CD4-positive, alpha-beta T cell treated with Interleukin-17A for 1 hour (primary cell): ENCODE results near the gene FRMD8.

Experiments
- DNase-seq: peaks from one replicate; pipeline ENCODE4 v3.0.0-alpha.2; 2020

FRMD8 gene

DNA sequence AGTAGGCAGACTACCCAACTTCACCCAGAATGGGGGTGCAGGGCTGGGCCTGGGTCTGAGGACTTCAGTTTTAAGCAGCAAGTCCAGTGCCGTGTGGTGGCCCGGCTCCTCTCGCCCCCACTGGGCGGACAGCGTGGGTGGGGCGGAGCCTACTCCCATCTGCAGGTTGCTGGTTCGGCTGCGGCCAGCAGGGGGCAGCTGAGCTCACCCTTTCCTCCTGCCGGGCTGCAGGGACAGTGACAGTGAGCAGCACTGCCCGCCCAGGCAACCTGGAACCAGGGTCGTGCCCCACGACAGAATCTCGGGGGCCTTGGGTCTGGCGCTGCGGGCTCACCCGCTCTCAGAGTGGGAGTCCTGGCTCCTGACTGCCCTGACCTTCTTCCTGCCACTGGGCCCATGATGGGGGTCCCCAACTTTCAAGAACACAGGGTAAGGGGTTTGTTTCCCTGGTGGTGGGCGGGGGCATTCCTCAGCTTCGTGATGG is 29.9 kb downstream of the FRMD8 start:
- peak; percentile 92 for DNase-seq

DNA sequence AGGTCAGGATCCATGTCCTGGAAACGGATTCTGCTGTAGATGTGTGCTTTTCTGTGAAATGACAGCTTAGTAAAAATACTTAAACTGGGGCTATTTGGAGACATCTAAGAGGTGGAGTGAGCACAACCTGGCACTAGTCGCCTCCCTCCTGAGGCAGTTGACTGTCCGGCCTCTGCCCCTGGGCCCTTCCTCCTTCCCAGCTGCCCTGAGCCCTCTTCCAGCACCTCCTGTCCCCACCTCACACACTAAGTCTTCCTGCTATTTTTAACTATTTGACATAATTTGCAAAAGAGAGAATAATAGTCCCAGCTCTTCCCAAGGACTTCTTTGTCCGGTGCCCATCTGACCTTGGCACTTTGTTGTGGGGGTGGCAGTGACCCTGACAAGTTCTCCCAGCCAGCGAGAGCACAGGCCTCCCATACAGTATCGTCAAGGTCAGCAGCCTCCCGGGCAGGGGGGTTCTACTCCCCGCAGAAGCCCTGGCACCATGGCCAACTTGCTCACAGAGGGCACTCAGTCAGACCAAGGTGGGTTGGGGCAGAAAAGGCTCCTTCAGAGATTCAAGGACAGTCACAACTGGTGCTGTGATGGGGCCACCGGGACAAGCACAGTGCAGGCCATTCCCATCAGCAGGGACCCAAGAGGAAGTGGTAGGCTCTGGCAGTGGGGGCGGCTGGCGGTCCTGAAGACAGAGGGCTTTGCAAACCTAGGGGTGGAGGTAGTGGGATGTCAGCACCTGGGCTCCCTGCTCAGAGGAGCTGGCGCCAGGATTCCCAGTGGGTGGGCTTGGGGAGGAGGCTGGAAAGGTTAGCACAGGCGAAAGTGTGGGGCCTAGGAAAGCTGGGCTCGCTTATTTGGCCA is 30.6 kb downstream of the FRMD8 start:
- peak; percentile 43 for DNase-seq

DNA sequence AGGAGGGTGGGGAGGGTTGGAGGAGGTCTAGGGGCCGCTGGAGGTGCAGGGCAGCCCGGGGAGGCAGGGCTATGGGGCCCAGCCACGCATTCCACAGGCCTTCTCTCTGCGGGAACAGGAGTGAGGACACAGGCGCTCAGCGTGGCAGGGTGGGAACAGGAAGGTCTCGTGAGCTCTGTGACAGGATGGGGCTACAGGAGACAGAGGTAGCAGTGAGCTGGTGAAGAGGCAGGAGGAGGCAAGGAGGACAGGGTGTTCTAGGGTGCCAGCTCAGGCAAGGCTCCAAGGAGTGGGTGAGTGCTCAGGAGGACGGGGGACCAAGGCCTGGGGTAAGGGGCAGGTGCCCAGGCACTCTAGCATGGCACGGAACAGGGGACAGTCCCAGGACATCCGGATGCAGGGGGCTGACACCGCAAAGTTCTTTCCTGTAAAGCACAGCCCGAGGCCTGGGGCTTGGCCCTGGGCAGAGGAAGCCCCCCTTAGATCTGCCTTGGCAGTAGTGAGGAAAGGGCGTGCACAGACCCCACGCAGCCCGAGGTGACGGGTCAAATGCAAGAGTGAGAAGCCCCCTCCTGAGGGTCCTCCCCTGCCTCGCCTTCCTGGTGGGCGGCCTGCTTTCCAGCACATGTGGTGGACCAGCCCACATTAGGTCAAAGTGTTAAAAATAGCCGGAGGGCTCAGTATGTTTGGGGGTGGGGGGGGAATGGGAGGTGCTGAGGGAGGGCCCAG is 31.4 kb downstream of the FRMD8 start:
- peak; percentile 54 for DNase-seq

DNA sequence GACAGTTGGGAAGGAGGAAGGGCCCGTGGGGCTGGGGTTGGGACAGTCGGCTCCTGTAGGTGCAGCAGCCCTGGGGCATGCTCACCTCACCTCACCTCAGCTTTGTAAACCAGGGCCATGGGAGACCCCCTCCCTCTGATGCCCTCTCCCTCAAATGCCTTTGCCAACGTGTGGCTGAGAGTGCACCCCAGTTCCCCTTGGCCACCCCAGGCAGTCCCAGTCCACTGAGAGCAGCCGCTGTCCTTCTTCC is 31.9 kb downstream of the FRMD8 start:
- DNase-seq, result no peak

DNA sequence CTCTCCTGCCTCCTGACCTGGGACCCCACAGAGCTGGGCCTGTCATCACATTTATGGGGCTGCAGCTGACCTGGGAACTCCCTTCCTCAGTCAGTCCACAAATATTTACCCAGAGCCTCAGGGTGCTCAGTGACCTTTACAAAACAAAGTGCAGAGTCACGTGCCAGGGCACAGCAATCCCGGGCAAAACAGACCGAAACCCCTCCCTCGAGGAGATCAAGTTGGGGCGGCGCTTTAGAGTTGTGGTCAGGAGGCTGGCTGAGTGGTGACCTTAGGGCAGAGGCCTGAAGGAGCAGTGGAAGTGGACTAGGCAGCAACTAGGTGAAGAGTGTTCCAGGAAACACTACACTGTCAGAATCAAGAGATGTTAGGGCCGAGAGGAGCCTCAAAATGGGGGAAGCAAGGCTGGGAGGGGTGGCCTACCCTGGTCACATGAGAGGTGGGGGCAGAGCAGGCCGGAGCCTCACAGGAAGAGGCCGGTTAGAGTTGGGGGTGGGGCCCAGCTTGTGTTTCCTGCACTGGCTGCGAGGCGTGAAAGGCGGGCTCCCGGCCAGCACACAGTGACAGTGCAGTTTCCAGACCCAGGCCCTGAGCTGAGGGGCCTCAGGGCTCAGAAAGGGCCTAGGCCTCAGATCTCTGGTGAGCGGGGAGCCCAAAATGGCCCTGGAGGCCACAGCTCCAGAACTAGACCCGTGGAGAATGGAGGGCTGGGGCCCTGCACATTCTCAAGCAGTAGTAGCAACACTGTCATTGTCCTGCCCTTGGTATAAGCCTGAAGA is 32.4 kb downstream of the FRMD8 start:
- DNase-seq, result peak; percentile 90

DNA sequence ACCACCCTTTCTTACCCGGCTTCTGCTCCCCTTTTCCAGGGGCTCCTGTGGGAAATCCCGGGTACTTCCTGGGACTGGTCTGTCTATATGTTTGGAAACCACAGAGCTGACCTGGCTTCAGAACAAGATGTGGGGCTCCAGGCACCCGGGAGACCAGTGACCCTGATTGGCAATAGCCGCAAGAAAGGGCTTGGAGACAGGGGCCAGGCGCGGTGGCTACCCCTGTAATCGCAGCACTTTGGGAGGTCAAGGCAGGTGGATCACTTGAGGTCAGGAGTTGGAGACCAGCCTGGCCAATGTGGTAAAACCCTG is 33.0 kb downstream of the FRMD8 start:
- no peak for DNase-seq

DNA sequence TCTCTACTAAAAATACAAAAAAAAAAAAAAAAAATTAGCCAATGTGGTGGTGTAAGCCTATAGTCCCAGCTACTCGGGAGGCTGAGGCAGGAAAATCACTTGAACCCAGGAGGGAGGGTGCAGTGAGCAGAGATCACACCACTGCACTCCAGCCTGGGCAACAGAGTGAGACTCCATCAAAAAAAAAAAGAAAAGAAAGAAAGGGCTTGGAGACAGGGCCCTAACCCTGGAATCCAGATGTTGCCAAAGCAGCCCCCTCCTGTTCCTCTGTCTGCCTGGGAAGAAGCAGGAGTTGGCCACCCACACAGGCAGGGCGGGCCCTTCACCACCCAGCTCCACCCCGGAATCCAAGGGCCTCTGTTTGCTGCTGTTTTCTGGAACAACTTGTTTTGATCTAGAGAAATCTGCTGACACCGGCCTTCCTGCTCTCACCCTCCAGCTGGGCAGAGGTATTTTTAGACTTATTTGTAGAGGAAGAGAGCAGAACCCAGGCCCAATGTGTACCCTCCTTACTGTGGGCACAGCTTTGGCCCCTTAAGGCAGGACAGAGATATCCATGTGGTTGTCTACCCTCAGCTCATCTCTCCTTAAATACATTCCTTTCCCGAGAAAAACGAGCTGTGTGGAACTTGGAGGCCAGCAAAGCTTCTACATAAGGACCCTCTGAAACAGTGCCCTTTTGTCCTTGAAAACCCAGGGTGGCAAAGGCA is 33.5 kb downstream of the FRMD8 start:
- peak; percentile 86 for DNase-seq

DNA sequence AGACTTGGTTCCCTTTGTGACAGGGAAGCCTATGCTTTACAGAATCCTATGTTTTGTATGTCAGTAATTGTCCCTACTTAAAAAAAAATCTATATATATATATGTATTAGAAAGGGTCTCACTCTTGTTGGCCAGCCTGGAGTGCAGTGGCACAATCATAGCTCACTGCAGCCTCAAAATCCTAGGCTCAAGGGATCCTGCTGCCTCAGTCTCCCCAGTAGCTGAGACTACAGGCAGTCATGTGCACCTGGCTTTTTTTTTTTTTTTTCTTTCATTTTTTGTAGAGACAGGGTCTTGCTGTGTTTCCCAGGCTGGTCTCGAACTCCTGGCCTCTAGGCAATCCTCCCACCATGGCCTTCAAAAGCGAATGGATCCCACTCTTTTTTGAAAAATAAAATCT is 34.1 kb downstream of the FRMD8 start:
- DNase-seq, result no peak

DNA sequence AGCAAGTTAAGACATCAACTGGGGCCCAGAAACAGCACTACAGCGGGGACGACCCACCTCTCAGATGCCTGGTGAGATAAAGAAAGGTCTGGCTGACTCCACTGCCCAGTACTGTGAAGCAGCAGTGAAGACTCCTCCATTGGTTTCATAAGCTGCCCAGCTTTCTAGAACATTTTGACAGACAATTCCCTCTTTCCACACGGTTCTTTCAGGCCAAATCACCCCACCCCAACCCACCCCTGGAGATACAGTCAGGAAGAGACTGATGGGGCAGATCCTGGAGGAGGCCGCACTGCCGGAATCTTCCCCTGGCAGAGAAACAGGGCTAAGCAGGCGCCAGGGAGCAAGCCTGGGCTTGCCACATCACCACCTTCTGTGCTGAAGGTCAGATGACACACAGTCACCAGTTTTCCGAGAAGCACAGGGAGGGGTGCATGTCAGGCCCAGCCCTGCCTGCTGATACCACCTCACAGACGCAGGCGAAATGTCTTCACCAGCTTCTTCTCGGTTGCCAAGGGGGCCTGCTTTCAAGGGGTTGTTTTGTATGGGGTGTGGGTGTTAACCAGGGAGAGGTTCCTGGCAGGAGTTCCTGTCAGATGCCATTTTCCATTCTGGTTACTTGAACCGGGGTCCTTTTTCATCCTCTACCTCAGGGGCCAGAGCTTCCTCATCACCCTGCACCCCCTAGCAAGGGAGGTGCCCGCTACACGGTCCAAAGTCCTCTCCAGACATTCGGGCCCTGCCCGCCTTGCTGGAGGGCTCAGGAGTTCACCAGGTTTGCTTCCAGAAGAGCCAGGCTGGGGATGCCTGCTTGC is 34.7 kb downstream of the FRMD8 start:
- DNase-seq, result peak; percentile 94

DNA sequence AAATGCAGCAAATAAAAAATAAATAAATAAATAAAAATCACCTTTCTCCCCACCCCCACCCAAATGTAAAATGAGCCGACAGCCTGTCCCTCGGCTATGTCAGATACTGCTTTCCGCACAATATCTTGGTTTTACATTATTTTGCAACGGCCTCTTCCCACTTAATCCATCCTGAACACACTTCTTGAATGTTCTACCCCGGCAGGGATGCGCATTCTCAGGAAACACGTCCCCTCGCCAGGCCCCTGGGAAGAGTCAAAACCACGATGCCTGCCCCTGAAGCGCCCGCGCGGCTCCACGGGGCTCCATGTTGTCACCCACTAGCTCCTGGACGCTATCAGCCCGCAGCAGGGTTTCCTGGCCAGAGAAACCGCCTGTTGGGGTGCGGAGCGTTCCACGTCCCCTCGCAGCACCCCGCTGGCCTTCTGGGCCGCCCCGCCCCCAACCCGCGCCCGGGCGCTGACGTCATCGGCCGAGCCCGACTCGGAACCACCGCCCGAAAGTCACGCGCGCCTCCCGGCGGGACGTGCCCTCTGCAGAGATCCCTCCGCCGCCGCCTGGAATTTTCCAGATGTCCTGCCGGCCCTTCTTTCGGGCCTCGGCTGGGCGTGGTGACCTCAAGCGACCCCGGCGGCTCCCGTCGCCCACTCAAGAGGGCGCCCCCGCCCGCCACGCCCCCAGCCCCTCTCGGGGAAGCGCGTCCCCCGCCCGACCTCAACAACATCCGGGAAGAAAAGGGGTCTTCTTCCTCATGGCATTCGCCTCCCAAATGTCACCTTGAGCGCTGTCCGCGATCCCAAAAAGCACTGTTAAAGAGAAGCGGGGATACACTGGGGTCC is 35.6 kb downstream of the FRMD8 start:
- DNase-seq, result peak; percentile 95

DNA sequence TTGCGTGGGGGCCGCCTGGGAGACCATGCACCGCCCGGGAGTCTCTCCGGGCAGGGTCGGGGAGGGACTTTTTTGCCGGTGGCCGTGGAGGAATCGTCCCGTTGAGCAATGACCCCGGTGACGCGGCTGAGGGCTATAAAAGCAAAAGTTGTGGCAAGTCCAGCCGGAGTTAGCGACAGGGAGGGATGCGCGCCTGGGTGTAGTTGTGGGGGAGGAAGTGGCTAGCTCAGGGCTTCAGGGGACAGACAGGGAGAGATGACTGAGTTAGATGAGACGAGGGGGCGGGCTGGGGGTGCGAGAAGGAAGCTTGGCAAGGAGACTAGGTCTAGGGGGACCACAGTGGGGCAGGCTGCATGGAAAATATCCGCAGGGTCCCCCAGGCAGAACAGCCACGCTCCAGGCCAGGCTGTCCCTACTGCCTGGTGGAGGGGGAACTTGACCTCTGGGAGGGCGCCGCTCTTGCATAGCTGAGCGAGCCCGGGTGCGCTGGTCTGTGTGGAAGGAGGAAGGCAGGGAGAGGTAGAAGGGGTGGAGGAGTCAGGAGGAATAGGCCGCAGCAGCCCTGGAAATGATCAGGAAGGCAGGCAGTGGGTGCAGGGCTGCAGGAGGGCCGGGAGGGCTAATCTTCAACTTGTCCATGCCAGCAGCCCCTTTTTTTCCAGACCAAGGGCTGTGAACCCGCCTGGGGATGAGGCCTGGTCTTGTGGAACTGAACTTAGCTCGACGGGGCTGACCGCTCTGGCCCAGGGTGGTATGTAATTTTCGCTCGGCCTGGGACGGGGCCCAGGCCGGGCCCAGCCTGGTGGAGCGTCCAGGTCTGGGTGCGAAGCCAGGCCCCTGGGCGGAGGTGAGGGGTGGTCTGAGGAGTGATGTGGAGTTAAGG is 36.4 kb downstream of the FRMD8 start, which contains the start of gene NEAT1:
Gene NEAT1, plus strand, starts transcription at position 166 of the 883 bp plus-strand sequence.
- DNase-seq, result peak; percentile 96

DNA sequence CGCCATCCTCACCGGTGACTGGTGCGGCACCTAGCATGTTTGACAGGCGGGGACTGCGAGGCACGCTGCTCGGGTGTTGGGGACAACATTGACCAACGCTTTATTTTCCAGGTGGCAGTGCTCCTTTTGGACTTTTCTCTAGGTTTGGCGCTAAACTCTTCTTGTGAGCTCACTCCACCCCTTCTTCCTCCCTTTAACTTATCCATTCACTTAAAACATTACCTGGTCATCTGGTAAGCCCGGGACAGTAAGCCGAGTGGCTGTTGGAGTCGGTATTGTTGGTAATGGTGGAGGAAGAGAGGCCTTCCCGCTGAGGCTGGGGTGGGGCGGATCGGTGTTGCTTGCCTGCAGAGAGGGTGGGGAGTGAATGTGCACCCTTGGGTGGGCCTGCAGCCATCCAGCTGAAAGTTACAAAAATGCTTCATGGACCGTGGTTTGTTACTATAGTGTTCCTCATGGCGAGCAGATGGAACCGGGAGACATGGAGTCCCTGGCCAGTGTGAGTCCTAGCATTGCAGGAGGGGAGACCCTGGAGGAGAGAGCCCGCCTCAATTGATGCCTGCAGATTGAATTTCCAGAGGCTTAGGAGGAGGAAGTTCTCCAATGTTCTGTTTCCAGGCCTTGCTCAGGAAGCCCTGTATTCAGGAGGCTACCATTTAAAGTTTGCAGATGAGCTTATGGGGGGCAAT is 37.2 kb downstream of the FRMD8 start:
- DNase-seq, result peak; percentile 55

DNA sequence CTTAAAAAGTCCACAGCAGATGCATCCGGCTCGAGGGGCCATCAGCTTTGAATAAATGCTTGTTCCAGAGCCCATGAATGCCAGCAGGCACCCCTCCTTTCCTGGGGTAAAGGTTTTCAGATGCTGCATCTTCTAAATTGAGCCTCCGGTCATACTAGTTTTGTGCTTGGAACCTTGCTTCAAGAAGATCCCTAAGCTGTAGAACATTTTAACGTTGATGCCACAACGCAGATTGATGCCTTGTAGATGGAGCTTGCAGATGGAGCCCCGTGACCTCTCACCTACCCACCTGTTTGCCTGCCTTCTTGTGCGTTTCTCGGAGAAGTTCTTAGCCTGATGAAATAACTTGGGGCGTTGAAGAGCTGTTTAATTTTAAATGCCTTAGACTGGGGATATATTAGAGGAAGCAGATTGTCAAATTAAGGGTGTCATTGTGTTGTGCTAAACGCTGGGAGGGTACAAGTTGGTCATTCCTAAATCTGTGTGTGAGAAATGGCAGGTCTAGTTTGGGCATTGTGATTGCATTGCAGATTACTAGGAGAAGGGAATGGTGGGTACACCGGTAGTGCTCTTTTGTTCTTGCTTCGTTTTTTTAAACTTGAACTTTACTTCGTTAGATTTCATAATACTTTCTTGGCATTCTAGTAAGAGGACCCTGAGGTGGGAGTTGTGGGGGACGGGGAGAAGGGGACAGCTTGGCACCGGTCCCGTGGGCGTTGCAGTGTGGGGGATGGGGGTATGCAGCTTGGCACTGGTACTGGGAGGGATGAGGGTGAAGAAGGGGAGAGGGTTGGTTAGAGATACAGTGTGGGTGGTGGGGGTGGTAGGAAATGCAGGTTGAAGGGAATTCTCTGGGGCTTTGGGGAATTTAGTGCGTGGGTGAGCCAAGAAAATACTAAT is 38.0 kb downstream of the FRMD8 start:
- peak; percentile 62 for DNase-seq

DNA sequence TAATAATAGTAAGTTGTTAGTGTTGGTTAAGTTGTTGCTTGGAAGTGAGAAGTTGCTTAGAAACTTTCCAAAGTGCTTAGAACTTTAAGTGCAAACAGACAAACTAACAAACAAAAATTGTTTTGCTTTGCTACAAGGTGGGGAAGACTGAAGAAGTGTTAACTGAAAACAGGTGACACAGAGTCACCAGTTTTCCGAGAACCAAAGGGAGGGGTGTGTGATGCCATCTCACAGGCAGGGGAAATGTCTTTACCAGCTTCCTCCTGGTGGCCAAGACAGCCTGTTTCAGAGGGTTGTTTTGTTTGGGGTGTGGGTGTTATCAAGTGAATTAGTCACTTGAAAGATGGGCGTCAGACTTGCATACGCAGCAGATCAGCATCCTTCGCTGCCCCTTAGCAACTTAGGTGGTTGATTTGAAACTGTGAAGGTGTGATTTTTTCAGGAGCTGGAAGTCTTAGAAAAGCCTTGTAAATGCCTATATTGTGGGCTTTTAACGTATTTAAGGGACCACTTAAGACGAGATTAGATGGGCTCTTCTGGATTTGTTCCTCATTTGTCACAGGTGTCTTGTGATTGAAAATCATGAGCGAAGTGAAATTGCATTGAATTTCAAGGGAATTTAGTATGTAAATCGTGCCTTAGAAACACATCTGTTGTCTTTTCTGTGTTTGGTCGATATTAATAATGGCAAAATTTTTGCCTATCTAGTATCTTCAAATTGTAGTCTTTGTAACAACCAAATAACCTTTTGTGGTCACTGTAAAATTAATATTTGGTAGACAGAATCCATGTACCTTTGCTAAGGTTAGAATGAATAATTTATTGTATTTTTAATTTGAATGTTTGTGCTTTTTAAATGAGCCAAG is 38.9 kb downstream of the FRMD8 start:
- peak; percentile 97 for DNase-seq

DNA sequence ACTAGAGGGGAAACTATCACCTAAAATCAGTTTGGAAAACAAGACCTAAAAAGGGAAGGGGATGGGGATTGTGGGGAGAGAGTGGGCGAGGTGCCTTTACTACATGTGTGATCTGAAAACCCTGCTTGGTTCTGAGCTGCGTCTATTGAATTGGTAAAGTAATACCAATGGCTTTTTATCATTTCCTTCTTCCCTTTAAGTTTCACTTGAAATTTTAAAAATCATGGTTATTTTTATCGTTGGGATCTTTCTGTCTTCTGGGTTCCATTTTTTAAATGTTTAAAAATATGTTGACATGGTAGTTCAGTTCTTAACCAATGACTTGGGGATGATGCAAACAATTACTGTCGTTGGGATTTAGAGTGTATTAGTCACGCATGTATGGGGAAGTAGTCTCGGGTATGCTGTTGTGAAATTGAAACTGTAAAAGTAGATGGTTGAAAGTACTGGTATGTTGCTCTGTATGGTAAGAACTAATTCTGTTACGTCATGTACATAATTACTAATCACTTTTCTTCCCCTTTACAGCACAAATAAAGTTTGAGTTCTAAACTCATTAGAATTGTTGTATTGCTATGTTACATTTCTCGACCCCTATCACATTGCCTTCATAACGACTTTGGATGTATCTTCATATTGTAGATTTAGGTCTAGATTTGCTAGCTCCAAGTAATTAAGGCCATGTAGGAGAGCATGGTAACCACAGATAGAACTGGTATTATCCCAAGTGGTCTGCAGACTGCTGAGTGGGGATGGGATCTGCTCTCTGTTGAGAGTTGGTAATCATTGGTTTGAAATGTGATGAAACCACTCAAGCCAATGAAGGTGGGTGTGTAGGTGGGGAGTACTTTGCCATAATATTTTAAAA is 39.8 kb downstream of the FRMD8 start:
- peak; percentile 88 for DNase-seq
